Right renal cortex interstitium (tissue), 3 donors: ENCODE measurements around the gene TTYH3. TPM values are rescaled to one million over a fixed set of nuclear protein-coding genes. Genes with fewer than 3 reads are reported as not detected.
"Not testable (repeated sequence)": the region's sequence is repeated elsewhere in the genome, so short reads cannot be mapped to it uniquely, and the experiment has no call there.

Source experiments
- DNase-seq, 3 donors: peaks; one replicate each; pipeline ENCODE4 v3.0.0-alpha.2; 2013; ENCODE audit warnings: low read depth in 3 of 3, low spot score in 2 of 3
- polyA plus RNA-seq, 3 donors: library from polyadenylated mRNA; unstranded; fragments of 120-200 nt; gene quantifications; one replicate each; pipeline ENCODE4 v1.2.1, GENCODE V29; 2013; ENCODE audit not compliant: insufficient read length in 3 of 3

Gene TTYH3
- polyA plus RNA-seq, 3 donors: 65.8 to 75.9 (median 68.7) TPM

- DNase-seq: no peak
Measured at GRCh38 chr7:2680792-2681490, 49.2 kb downstream of the TTYH3 start.

- DNase-seq: no peak
Measured at GRCh38 chr7:2681929-2682799, 50.4 kb downstream of the TTYH3 start.

DNA sequence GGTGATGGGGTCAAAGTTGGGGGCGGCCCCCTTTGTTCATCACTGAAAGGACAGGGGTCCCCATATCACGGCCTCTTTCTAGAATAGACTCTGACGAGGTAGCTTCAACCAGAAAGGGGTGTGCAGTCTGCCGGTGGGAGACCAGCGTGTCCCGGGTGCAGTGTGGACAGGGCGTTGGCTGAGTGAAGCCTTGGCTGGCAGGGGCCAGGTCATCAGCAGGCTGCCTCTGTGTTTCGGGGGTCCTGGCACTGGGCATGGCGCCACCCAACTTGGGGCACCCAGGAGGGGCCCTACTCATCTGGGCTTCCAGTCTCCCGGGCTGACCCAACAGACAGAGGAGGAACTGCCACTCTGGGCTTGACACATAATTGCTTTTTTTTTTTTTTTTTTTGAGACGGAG is 52.7 kb downstream of the TTYH3 start:
- DNase-seq: no peak

DNA sequence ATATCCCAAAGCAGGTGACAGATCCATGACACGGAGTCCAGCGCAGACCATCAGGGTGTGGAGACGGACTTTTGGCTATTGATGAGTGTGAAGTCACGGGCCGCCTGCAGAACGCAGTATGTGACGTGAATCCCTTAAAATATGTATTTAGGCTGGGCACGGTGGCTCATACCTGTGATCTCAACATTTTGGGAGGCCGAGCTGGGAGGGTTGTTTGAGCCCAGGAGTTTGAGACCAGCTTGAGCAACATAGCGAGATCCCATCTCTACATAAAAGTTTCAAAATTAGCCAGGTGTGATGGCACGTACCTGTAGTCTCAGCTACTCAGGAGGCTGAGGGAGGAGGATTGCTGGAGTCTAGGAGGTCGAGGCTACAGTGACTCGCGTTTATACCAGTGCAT is 54.3 kb downstream of the TTYH3 start:
- DNase-seq: no peak

GRCh38 chr7:2687338-2687869 is 55.6 kb downstream of the TTYH3 start:
- DNase-seq: no peak

DNA sequence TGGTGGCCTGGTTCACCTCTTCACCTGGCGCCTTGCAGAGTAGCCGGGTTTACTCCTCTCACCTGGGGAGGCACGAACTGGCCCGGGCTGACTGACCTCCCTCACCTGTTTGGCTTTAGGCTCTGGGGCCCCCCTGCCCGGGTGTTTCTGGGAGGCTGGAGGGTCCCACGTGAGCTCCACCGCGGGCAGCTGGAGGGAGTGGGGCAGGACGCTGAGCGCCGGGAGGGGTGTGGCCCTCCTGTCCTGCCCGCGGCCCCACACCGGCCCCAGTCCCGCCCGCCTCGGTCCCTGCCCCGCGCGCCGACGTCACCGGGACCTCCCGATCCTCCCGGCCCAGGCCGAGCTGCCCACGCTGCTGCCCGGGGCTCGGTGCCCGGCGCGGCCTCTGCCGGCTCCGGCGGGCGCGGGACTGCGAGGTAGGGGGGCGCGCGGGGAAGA is 56.1 kb downstream of the TTYH3 start, which contains the start of gene AMZ1:
TSS of gene AMZ1 (plus strand) at position 322 of the 438 bp plus-strand sequence. CDS start 12,250 bp downstream, outside the sequence.
- no peak for DNase-seq

GRCh38 chr7:2688409-2689342 is 56.9 kb downstream of the TTYH3 start:
- DNase-seq: no peak

DNA sequence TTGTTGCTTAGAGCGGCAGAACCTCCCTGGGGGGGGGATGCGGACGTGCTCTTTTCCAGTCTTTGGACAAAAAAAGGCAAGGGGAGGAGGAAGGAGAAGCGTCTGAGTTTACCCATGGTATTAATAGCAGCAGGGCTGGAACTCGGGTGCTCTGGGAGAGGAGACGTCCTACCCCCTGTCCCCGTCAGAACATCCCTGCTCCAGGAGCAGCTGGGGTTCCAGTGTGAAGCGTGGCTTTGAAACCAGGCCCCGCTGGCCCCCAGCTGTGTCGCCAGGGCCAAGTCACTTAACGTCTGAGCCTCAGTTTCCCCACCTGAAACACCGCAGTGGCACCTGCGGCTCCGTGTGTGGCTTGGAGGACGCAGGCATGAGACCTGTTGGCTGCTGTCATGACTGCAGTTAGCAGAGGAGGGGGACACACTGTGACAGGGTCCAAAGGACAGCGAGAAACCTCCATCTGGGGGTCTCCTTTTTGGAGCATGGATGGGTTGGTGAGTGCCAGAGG is 57.6 kb downstream of the TTYH3 start:
- DNase-seq: no peak

DNA sequence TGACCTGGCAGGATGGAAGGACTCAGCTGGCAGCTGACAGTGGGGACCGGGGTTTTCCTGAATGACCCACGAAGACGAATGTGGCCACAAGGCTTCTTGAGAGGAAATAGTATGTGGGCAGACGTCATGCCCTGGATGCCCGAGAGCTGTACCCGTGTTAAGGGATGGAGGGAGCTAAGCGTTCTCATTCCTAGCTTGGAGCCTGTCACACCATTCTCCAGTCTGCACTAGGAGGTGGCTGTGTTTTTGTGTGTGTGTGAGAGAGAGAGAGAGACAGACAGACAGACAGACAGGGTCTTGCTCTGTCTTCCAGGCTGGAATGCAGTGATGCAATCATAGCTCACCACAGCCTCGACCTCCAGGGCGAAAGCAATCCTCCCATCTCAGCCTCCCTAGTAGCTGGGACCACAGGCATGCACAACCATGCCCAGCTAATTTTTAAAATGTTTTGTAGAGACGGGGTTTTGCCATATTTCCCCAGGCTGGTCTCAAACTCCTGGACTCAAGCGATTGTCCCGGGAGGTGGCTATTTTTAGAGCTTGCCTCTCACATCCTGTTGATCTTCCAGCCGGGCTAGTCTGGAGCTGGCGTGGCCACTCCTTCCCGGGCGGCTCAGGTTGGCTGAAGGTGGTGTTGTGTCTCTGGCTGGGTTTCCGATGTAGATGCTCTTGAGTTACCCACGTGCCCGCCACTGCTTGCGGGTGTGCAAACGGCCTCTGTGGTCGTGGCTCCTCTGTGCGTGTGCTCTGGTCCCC is 58.3 kb downstream of the TTYH3 start:
- DNase-seq: no peak

DNA sequence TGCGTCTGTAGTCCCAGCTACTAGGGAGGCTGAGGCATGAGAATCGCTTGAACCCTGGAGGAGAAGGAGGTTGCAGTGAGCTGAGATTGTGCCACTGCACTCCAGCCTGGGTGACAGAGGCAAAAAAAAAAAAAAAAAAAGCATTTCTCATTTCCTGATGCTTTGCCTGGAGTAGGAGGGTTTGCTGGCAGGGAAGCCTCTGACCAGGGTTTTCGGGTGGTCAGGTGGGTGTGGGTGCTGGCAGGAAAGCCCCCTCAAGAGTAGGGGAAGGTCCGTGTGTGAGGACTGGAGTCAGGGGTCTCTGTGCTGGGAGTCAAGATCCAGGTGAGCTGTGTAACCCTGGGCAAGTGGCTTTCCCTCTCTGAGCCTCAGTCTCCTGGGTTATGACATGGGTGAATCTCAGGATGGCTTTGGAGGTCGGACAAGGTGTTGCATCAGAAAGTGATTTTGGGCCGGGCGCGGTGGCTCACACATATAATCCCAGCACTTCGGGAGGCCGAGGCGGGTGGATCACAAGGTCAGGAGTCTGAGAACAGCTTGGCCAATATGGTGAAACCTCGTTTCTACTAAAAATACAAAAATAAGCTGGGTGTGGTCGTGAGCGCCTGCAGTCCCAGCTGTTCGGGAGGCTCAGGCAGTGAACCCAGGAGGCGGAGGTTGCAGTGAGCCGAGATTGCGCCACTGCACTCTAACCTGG is 59.4 kb downstream of the TTYH3 start:
- no peak for DNase-seq

DNA sequence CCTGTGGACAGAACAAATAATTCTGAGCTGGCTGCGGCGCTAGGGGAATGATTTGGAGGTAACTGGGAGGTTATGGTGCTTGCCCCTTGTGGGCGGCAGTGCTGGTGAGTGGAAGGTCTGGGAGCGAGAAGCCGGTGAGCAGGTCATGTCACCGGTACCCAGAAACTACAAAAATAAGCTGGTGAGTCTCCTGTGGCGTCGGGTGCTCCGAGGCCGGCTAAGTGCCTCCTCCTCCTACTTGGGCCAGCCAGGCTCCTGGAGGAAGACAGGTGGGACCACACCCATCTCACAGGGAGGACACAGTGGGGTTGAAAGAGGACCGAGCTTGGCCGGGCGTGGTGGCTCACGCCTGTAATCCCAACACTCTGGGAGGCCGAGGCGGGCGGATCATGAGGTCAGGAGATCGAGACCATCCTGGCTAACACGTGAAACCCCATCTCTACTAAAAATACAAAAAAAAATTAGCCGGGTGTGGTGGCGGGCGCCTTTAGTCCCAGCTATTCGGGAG is 60.2 kb downstream of the TTYH3 start:
- not testable (repeated sequence) for DNase-seq

DNA sequence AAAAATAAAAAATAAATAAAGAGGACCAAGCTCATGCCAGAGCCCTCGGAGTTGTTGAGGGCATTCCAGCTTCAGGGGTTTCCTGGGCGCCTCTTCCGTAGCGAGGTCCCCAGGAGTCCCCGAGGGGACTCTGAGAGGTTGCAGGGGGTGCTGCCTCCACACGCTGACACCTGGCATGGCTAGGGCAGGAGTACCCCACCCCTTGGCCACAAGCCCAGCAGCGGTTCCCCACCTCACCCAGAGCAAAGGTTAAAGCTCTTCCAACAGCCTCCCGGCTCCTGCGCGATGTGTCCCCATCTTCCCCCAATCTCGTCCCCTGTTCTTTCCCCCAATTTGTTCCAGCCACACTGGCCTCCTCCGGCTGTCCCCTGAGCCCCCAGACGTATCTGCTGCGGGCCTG is 60.8 kb downstream of the TTYH3 start:
- no peak for DNase-seq

- not testable (repeated sequence) for DNase-seq
Measured at GRCh38 chr7:2693420-2694121, 61.8 kb downstream of the TTYH3 start.

- DNase-seq: not testable (repeated sequence)
Measured at GRCh38 chr7:2694122-2694436, 62.3 kb downstream of the TTYH3 start.

DNA sequence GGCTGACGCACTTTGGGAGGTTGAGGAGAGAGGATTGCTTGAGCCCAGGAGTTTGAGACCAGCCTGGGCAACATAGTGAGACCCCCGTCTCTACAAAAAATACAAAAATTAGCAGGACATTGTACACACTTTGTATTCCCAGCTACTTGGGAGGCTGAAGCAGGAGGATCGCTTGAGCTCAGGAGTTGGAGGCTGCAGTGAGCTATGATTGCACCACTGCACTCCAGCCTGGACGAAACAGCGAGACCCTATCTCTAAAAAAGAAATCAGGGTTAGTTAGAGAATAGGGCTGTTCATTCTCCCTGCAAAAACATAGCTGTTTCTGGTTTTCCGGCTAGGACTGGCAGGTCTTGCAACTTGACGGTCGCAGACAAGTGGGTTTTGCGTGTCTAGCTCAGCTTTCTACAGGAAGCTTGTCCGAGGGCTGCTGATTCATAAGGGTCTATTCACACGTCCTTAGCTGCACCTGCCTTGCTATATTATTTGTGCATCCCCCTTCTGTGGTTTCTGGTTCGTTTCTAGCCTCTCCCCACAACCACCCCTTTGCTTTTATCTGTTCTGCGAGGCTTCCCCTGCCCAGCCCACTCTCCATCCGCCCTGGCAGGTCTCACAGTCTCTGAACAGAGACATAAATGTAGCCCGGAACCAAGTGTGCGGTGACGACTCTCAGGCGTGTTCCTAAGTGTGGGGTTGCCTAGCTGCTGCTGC is 66.9 kb downstream of the TTYH3 start:
- no peak for DNase-seq

- no peak for DNase-seq
Measured at GRCh38 chr7:2699289-2699620, 67.5 kb downstream of the TTYH3 start.

DNA sequence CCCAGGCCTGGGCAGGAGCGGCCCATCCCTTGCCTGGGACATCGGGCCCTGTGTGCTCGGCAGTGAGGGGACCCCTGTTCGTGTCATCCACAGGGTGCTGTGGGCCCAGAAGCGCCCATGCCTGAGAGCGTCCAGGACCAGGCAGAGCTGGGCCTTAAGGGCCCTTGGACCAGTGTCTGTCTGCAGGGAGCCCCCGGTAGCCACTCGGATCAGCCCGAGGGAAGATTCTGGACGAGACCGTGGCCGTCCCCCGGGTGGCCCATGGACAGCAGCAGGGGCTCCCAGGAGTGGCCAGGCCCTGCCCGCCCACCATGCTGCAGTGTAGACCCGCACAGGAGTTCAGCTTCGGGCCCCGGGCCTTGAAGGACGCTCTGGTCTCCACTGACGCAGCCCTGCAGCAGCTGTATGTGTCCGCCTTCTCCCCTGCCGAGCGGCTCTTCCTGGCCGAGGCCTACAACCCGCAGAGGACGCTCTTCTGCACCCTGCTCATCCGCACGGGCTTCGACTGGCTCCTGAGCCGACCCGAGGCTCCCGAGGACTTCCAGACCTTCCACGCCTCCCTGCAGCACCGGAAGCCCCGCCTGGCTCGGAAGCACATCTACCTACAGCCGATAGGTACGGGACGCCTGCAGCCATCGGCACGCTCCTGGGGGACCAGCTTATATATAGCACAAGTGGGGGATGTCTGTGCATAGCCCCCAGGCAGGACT is 68.5 kb downstream of the TTYH3 start:
- DNase-seq: no peak
